ENCODE measurements around the gene BRD7.

BRD7 gene

DNA sequence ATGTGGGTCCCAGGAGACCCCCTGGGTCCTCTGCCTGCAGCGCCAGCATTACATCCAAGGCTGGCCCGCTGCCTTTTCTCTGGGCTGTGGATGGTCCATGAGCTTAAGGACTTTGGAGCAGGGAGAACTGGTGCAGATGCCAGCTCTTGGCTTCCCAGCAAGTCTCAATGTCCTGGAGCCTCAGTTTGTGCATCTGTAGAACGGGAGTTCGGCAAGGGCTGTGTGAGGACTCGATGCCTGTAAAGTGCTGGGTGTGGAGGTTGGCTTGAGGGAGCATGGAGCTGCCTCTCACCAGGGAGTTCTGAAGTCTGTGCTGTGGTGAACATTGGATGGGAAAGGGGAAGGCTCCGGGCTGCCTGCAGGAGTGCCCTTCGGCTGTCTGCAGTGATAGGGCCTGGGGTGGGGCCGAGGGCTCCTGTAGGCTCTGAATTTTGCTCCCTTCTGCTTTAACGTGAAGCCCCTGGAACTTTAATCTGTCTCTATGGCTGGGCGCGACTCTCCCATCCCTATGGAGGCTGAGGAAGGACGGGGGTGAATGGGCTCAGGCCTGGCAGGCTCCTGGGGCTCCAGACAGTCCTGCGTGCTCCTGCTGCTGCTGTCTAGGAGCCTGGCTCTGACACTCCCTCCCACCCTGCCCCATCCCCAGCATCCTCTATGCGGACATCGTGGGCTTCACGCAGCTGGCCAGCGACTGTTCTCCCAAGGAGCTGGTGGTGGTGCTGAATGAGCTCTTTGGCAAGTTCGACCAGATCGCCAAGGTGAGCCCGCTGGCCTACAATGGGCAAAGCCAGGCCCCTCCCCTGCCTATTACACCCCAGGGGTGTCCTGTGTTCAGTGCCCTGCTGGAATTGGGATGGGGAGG is 74.6 kb downstream of the BRD7 start:
- 86 to 87% methylated on average over 12 to 15 of the region's 20 CpGs for WGBS, 2 experiments (ENCODE audit: insufficient coverage in 2 of 2)
- Histone ChIP-seq H3K36me3 (ENCODE audit: control insufficient read depth, insufficient read depth, low read length) (peaks cover 21% of the 10 kb centered on the region), H3K4me3 (ENCODE audit: extremely low read depth, insufficient read depth, low read length, poor library complexity, severe bottlenecking) (no peak overlapping the region), H3K9me3 (ENCODE audit: control insufficient read depth, low read length) (no peaks in the 10 kb centered on the region), H3K4me1 (ENCODE audit: control insufficient read depth, insufficient read depth, low read length, poor library complexity, severe bottlenecking) (no peaks in the 10 kb centered on the region), H3K27ac (ENCODE audit: low read depth, low read length, severe bottlenecking) (no peak overlapping the region)

DNA sequence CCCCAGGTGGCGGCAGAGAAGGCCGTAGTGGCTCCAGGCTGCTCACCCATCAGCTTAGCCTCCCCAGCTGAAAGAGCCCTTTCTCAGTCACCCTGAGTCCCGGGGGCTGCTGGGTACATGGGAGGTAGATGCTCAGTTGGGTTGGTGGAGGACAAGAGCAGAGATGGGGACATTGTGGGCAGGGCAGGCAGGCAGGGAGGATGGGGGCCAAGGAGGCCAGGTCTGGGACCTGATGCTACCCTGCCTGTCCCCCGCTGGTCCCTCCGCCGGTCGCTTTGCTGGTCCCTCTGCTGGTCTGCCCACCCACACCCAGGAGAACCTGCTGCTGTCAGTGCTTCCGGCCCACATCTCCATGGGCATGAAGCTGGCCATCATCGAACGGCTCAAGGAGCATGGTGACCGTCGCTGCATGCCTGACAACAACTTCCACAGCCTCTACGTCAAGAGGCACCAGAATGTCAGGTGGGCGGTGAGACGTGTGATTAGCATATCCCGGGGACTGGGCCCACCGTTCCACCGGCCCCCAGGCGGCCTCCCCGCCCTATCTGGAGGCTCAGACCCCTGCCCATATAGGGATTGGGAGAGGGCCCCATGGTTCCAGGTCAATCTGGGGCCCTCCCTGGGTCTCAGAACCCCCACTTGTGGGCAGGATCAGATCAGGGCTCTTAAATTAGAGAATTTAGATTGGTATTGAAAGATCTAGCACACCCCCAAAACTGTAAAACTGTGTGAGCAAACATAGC is 75.6 kb downstream of the BRD7 start:
- H3K27ac ChIP-seq (ENCODE audit: low read depth, low read length, severe bottlenecking) = no peak overlapping the region
- 86 to 98% methylated on average over 11 to 16 of the region's 20 CpGs for WGBS, 2 experiments (ENCODE audit: insufficient coverage in 2 of 2)
- no peak overlapping the region for H3K4me3 ChIP-seq (ENCODE audit: extremely low read depth, insufficient read depth, low read length, poor library complexity, severe bottlenecking)
- no peaks in the 10 kb centered on the region for H3K9me3 ChIP-seq (ENCODE audit: control insufficient read depth, low read length)
- peaks cover 29% of the 10 kb centered on the region for H3K36me3 ChIP-seq (ENCODE audit: control insufficient read depth, insufficient read depth, low read length)
- no peaks in the 10 kb centered on the region for H3K4me1 ChIP-seq (ENCODE audit: control insufficient read depth, insufficient read depth, low read length, poor library complexity, severe bottlenecking)

DNA sequence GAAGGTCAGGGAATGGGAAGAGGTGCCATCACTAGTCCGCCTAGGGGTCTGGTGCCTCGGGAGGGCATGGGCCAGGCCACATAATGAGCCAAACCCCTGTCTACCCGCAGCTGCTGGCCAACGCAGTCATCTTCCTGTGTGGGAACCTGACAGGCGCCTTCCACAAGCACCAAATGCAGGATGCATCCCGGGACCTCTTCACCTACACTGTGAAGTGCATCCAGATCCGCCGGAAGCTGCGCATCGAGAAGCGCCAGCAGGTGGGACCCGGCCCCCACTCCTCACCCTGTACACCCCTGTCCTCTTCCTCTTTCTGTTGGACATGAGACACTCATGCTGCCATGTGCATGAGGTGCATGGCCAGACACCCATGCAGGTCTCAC is 76.2 kb downstream of the BRD7 start:
- Histone ChIP-seq H3K27ac (ENCODE audit: low read depth, low read length, severe bottlenecking) (no peak overlapping the region), H3K36me3 (ENCODE audit: control insufficient read depth, insufficient read depth, low read length) (peaks cover 31% of the 10 kb centered on the region), H3K9me3 (ENCODE audit: control insufficient read depth, low read length) (no peaks in the 10 kb centered on the region), H3K4me1 (ENCODE audit: control insufficient read depth, insufficient read depth, low read length, poor library complexity, severe bottlenecking) (no peaks in the 10 kb centered on the region), H3K4me3 (ENCODE audit: extremely low read depth, insufficient read depth, low read length, poor library complexity, severe bottlenecking) (no peak overlapping the region)
- WGBS, 2 experiments (ENCODE audit: insufficient coverage in 2 of 2) = 92 to 94% methylated on average over 12 of the region's 12 CpGs

GRCh38 chr16:50291719-50292565 is 76.8 kb downstream of the BRD7 start:
- 86 to 90% methylated on average over 15 to 20 of the region's 26 CpGs for WGBS, 2 experiments (ENCODE audit: insufficient coverage in 2 of 2)
- Histone ChIP-seq H3K36me3 (ENCODE audit: control insufficient read depth, insufficient read depth, low read length) (peaks cover 32% of the 10 kb centered on the region), H3K4me1 (ENCODE audit: control insufficient read depth, insufficient read depth, low read length, poor library complexity, severe bottlenecking) (no peaks in the 10 kb centered on the region), H3K27ac (ENCODE audit: low read depth, low read length, severe bottlenecking) (no peak overlapping the region), H3K9me3 (ENCODE audit: control insufficient read depth, low read length) (peaks cover under 1% of the 10 kb centered on the region), H3K4me3 (ENCODE audit: extremely low read depth, insufficient read depth, low read length, poor library complexity, severe bottlenecking) (no peak overlapping the region)

GRCh38 chr16:50290856-50291255 is 77.9 kb downstream of the BRD7 start:
- Histone ChIP-seq H3K4me1 (ENCODE audit: control insufficient read depth, insufficient read depth, low read length, poor library complexity, severe bottlenecking) (no peaks in the 10 kb centered on the region), H3K9me3 (ENCODE audit: control insufficient read depth, low read length) (peaks cover 7% of the 10 kb centered on the region), H3K27ac (ENCODE audit: low read depth, low read length, severe bottlenecking) (no peak overlapping the region), H3K36me3 (ENCODE audit: control insufficient read depth, insufficient read depth, low read length) (peaks cover 37% of the 10 kb centered on the region), H3K4me3 (ENCODE audit: extremely low read depth, insufficient read depth, low read length, poor library complexity, severe bottlenecking) (no peak overlapping the region)
- WGBS, 2 experiments (ENCODE audit: insufficient coverage in 2 of 2) = 98 to 99% methylated on average over 6 of the region's 6 CpGs

DNA sequence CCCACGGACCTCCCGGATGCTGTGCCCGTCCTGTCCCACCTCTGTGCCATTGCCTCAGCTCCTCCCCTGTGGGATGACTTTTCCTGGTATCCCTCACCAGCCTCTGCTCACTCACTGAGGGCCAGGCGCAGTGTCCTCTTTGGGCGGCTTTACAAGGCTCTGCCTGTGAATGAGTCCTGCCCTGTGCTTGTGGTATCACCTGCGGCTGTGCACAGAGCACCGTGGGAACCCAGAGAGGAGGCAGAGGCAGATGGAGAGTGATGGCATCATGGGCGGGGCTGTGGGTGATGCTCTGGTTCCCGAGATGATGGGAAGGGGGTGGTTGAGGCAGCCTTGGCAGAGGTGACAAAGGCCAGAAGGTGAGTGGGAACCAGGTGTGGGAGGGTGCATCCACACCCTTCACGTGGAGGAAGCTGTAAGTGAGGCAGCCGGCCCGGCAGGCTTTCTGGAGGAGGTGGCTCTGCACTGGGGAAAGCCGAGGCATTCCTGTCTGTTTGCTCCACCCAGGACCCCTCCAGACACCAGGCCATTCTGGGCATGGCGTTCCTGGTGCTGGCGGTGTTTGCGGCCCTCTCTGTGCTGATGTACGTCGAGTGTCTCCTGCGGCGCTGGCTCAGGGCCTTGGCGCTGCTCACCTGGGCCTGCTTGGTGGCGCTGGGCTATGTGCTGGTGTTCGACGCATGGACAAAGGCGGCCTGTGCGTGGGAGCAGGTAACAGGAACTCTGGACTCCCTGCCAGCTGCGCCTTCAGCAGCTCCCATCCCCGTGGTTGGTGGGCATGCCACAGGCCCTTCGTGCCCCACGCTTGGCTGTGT is 78.6 kb downstream of the BRD7 start:
- H3K27ac ChIP-seq (ENCODE audit: low read depth, low read length, severe bottlenecking) = no peak overlapping the region
- H3K4me3 ChIP-seq (ENCODE audit: extremely low read depth, insufficient read depth, low read length, poor library complexity, severe bottlenecking) = no peak overlapping the region
- 93 to 94% methylated on average over 21 to 30 of the region's 30 CpGs for WGBS, 2 experiments (ENCODE audit: insufficient coverage in 2 of 2)
- H3K4me1 ChIP-seq (ENCODE audit: control insufficient read depth, insufficient read depth, low read length, poor library complexity, severe bottlenecking) = no peaks in the 10 kb centered on the region
- peaks cover 7% of the 10 kb centered on the region for H3K9me3 ChIP-seq (ENCODE audit: control insufficient read depth, low read length)
- peaks cover 31% of the 10 kb centered on the region for H3K36me3 ChIP-seq (ENCODE audit: control insufficient read depth, insufficient read depth, low read length)

DNA sequence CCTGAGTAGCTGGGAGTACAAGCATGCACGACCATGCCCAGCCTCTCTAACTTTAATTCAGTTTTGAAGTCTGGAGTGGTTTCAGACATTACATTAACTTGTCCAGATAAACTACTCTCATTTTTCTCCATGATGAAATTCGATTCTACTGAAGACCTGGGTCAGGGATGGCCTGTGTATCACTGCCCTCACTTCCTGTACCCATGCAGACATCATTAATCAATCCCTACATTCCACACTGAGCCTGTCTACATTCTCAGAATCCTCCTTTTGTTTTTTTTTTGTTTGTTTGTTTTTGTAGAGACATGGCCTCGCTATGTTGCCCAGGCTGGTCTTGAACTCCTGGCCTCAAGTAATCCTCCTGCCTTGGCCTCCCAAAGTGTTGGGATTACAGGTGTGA is 79.9 kb downstream of the BRD7 start:
- Histone ChIP-seq H3K36me3 (ENCODE audit: control insufficient read depth, insufficient read depth, low read length) (peaks cover 23% of the 10 kb centered on the region), H3K9me3 (ENCODE audit: control insufficient read depth, low read length) (peaks cover 7% of the 10 kb centered on the region), H3K4me1 (ENCODE audit: control insufficient read depth, insufficient read depth, low read length, poor library complexity, severe bottlenecking) (no peaks in the 10 kb centered on the region), H3K27ac (ENCODE audit: low read depth, low read length, severe bottlenecking) (no peak overlapping the region), H3K4me3 (ENCODE audit: extremely low read depth, insufficient read depth, low read length, poor library complexity, severe bottlenecking) (no peak overlapping the region)
- 80 to 83% methylated on average over 1 to 2 of the region's 3 CpGs for WGBS, 2 experiments (ENCODE audit: insufficient coverage in 2 of 2)

GRCh38 chr16:50288026-50288425 is 80.8 kb downstream of the BRD7 start:
- 93 to 97% methylated on average over 15 to 17 of the region's 17 CpGs for WGBS, 2 experiments (ENCODE audit: insufficient coverage in 2 of 2)
- H3K27ac ChIP-seq (ENCODE audit: low read depth, low read length, severe bottlenecking) = no peak overlapping the region
- peaks cover 22% of the 10 kb centered on the region for H3K36me3 ChIP-seq (ENCODE audit: control insufficient read depth, insufficient read depth, low read length)
- H3K4me1 ChIP-seq (ENCODE audit: control insufficient read depth, insufficient read depth, low read length, poor library complexity, severe bottlenecking) = no peaks in the 10 kb centered on the region
- peaks cover 7% of the 10 kb centered on the region for H3K9me3 ChIP-seq (ENCODE audit: control insufficient read depth, low read length)
- no peak overlapping the region for H3K4me3 ChIP-seq (ENCODE audit: extremely low read depth, insufficient read depth, low read length, poor library complexity, severe bottlenecking)

- Histone ChIP-seq H3K36me3 (ENCODE audit: control insufficient read depth, insufficient read depth, low read length) (peaks cover 18% of the 10 kb centered on the region), H3K9me3 (ENCODE audit: control insufficient read depth, low read length) (peaks cover 7% of the 10 kb centered on the region), H3K4me3 (ENCODE audit: extremely low read depth, insufficient read depth, low read length, poor library complexity, severe bottlenecking) (no peak overlapping the region), H3K4me1 (ENCODE audit: control insufficient read depth, insufficient read depth, low read length, poor library complexity, severe bottlenecking) (no peaks in the 10 kb centered on the region), H3K27ac (ENCODE audit: low read depth, low read length, severe bottlenecking) (no peak overlapping the region)
- WGBS, 2 experiments (ENCODE audit: insufficient coverage in 2 of 2) = 100% methylated on average over 1 to 3 of the region's 3 CpGs
Measured at GRCh38 chr16:50286681-50287080, 82.1 kb downstream of the BRD7 start.

Measured in mesodermal cell (in vitro differentiated cells).